Right lobe of liver (tissue), 4 donors: ENCODE data around the gene ACTL7B.

Source experiments
- CTCF ChIP-seq, 4 donors: fragments of 200-600 bp in 3 of 4; fragments of 450-650 bp in 1 of 4; IDR thresholded peaks; one replicate each; pipeline versions ENCODE4 v1.5.1 to v1.8.0; 2016 to 2022; ENCODE audit warnings: antibody characterized with exemption in 4 of 4, mild to moderate bottlenecking in 2 of 4
- POLR2A ChIP-seq: fragments of 450-650 bp; IDR thresholded peaks from one replicate; pipeline ENCODE4 v1.6.1; 2017; ENCODE audit warnings: antibody characterized with exemption, mild to moderate bottlenecking
- donor health status: DM: no; HTN: no; CAD: no.
- donor health status: DM: no; HTN: no; CAD: no.
- donor health status: DM: no; HTN: yes; CAD: no.

GRCh38 chr9:108832179-108832500, 23.6 kb downstream of the ACTL7B start:
- TF ChIP-seq CTCF (IDR thresholded peaks at IDR 0.05) (no peak), POLR2A (no peak)
